Kidney glomerular epithelial cell (primary cell): Measurements from ENCODE around the gene POU2F2.

Source experiments
- DNase-seq: peaks from one replicate; lab custom pipeline; 2025; lab: John Stamatoyannopoulos, UW

The POU2F2 gene

DNA sequence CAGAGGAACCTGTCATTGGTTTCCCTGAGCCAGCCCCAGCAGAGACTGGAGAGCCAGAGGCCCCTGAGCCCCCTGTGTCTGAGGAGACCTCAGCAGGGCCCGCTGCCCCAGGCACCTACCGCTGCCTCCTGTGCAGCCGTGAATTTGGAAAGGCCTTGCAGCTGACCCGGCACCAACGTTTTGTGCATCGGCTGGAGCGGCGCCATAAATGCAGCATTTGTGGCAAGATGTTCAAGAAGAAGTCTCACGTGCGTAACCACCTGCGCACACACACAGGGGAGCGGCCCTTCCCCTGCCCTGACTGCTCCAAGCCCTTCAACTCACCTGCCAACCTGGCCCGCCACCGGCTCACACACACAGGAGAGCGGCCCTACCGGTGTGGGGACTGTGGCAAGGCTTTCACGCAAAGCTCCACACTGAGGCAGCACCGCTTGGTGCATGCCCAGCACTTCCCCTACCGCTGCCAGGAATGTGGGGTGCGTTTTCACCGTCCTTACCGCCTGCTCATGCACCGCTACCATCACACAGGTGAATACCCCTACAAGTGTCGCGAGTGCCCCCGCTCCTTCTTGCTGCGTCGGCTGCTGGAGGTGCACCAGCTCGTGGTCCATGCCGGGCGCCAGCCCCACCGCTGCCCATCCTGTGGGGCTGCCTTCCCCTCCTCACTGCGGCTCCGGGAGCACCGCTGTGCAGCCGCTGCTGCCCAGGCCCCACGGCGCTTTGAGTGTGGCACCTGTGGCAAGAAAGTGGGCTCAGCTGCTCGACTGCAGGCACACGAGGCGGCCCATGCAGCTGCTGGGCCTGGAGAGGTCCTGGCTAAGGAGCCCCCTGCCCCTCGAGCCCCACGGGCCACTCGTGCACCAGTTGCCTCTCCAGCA lies 52.1 kb downstream of the POU2F2 start:
- DNase-seq: no peak

- no peak for DNase-seq
Measured at GRCh38 chr19:42079276-42079669, 53.0 kb downstream of the POU2F2 start.

DNA sequence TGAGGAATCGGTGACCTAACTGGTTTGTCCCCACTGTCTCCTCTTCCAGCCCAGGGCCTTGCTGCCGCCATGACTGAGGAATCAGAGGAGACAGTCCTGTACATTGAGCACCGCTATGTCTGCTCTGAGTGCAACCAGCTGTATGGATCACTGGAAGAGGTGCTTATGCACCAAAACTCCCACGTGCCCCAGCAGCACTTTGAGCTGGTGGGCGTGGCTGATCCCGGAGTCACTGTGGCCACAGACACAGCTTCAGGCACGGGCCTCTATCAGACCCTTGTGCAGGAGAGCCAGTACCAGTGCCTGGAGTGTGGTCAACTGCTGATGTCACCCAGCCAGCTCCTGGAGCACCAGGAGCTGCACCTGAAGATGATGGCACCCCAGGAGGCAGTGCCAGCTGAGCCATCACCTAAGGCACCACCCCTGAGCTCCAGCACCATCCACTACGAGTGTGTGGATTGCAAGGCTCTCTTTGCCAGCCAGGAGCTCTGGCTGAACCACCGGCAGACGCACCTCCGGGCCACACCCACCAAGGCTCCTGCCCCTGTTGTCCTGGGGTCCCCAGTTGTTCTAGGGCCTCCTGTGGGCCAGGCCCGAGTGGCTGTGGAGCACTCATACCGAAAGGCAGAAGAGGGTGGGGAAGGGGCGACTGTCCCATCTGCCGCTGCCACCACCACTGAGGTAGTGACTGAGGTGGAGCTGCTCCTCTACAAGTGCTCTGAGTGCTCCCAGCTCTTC lies 53.5 kb downstream of the POU2F2 start:
- no peak for DNase-seq

- no peak for DNase-seq
Measured at GRCh38 chr19:42078058-42078457, 54.2 kb downstream of the POU2F2 start.

DNA sequence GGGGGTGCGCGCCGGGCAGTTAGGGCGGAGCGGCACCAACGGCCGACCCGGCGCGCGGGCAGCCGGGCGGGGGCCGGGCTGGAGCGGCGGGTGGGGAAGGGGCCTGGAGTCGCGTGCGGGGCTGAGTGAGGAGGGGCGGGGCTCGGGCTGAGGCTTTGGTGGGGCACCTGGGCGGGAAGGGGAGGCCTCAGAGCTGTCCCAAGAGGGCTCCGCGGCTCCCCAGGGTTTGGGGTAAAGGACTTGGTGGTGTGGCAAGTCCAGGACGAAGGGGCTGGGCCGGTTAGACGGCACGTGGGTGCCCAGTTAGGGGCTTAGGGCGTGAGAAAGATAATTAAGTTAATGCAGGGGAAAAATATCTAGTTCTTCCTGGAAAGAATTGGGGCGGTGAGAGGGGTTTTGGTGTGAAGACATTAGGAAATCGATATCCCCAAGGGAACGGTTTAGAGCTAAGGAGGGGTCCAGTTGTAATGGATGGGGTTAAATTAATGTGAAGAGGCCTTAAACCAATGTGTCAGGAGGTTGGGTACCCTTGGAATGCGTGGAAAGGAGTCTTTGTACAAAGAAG lies 55.8 kb downstream of the POU2F2 start:
- no peak for DNase-seq

DNA sequence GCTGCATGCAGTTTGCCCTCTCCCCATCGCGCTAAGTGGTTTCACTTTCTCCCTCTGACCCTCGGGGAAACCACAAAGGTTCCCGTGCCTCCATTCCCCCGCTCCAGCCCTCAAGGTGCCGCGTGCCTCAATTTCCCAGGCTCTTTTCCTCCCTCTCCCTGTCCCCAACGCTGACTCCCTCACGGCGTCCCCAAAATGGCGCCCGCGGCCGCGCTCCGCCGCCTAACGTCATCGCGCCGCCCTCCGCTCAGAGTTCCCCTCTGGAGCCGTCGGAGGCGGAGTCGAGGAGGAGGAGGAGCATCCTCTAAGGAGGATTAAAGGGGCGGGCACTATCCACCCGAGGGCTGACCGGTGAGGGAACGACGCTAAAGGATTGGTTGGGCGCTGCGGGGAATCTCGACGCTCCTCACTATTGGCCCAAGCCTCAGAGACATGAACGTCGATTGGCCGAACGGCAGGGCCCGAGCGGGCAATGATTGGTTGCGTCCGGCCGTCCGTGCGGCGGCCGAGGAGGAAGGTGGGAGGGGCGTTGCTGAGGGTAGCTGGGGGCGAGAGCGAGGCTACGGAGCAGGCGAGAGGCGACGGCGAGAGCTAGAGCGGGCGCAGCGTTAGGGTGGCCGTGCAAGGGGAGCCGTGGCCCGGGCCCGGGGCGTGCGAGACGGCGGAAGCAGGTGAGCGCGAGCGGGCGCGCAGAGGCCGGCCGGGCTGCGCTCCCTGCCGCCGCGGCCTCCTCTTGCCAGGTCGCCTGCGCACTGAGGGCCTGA lies 56.4 kb downstream of the POU2F2 start, which contains the start of gene ZNF574:
Gene ZNF574, plus strand, starts transcription at position 551 of the 764 bp plus-strand sequence. CDS start 2,441 bp downstream, outside the sequence.
- DNase-seq: peak; percentile 99

DNA sequence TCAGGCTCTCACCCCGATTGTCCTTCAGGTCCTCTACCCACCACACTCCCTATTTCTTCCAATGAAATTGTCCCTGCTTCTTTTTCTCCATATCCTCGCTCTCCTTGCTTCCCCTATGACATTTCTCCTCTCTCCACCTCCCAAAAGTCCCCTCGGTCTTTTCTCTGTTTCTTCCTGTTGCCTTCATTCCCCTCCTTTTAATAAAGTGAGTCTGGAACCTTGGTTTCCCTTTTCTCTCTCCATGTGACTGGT lies 57.0 kb downstream of the POU2F2 start:
- DNase-seq: peak; percentile 53

DNA sequence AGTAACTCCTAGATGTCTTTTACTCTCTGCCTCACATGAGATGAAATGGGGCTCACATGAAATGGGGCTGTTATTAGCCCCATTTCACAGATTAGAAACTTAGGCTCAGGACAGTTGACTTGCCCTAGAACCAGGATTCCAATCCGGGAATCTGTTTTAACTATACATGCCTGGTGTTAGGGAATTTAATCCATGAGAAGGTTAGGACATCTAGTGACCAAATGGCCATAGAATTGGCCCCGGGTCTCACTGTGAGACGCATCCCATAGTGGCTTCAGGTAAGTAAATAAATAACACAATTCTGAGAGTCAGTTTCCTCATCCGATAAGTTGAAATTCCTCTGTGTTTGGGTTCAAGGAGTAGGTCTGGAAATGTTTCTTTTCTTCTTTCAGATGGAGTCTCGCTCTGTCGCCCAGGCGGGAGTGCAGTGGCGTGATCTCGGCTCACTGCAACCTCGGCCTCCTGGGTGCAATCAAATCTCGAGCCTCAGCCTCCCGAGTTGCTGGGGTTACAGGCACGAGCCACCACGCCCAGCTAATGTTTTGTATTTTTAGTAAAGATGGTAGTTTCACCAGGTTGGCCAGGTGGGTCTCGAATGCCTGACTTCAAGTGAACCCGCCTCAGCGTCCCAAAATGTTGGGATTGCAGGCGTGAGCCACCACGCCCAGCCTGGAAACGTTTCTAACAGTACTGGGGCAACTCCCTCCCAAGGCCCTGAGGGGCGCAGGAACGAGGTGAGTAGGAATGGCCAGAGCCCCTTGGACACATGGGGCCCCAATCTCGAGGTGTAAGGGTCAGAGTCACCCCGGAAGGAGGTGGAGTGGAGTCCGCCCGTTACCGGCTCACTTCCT lies 57.5 kb downstream of the POU2F2 start:
- peak; percentile 53 for DNase-seq

DNA sequence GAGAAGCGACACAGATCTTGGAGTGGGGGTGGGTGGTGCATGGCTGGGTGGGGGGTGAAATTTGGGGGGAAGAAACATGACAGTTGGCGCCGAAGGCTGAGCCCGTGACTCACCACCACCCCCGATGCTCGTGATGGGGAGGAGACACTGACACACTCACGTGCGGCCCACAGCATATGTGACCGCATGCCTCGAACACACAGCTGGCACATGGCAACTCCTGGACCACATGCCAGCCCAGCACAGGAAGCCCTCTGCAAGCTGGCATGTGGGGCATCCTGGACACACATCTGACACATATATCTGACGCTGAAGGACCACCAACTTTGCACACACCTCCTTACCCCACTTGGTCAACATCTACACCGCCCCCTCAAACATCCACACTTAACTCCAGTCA lies 61.0 kb downstream of the POU2F2 start:
- DNase-seq: no peak

DNA sequence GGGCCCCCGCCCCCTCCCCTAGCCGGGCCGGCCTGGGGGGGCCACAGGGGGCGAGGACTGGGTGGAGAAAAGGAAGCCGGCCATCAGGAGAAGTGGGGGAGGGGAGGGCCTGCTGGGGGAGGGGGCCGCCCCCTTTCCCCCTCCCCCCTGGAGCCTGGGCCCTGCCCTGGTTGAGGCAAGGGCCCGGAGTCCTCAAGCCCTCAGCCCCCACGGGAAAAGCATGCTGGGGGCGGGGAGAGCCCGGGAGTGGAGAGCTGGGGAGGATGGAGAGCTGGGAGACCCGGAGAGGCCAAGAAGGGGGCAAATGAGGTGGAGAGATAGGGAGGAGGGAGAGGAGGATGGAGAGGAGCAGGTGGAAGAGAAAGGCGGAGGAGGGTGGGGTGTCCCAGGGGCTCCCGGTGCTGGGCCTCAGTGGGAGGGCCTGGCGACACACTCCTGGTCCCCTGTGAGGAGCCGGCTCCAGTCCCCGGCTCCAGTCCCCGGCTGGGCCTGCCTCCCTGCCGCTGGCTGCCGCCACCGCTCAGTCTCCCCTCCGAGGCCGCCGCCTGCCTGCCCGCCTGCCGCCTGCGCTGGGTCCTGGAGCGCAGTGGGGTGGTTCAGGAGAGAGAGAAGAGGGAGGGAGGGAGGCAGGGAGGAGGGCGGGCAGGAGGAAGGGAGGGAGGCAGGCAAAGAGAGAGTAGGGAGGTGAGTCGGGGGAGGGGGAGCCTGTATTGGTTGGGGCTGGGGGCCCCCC lies 62.5 kb downstream of the POU2F2 start, which contains the start of gene GRIK5:
Gene GRIK5, minus strand, starts transcription at position 588 of the 733 bp plus-strand sequence. CDS start 4,436 bp downstream, outside the sequence.
- no peak for DNase-seq

DNA sequence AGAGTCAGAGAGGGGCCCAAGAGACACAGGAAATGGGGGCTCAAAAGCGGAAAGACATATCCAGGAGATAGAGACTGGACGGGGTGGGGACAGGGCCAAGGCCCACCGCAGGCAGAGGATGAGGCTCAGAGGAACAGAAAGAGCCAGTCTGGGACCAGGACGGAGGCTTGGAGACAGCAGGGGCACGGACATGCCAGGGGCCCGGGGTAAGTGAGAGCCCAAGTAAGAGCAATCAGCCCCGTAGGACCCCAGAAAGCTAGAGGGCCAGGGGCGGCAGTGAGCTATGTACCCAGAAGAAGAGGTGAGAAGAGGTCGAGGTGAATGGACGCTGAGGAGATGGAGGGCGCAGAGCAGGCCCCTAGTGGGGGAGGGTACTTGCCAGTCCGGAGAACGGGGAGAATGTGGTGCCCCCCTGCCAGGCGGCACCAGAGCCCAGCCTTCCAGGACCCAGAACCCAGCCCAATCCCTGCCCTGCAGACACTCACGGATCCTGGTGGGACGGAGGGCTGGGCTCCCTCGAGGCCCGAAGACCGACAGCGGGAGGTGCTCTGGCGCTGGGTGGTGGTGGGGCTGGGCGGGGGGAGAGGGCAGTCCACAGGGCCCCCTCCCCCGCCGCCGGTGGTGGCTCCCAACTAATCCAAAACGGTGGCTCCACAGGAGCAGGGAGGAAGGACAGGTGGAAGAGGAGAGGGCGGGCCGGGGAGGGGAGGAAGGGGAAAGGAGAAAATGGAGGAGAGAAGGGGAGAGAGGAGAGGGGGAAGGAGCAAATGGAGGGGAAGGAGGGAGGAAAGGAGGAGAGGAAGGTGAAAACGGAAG lies 63.3 kb downstream of the POU2F2 start:
- no peak for DNase-seq

DNA sequence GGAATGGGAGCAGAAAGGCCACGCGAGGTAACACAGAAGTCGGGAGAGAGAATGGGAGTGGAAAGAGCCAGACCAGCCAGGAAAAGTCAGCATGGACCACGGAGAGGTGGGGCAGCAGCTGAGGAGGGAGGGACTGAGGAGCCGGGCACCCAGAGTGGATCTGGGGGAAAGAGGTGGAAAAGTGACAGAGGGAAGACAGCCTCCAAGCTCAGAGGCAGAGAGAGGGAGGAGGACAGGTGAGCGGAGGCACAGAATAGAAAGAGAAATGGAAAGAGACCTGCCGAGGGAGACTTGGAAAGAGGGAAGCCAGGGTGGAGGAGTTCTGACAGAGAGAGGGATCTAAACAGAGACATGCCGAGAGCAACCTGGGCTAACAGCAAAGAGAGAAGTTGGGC lies 63.9 kb downstream of the POU2F2 start:
- no peak for DNase-seq

GRCh38 chr19:42067315-42067888 lies 64.8 kb downstream of the POU2F2 start:
- DNase-seq: no peak

DNA sequence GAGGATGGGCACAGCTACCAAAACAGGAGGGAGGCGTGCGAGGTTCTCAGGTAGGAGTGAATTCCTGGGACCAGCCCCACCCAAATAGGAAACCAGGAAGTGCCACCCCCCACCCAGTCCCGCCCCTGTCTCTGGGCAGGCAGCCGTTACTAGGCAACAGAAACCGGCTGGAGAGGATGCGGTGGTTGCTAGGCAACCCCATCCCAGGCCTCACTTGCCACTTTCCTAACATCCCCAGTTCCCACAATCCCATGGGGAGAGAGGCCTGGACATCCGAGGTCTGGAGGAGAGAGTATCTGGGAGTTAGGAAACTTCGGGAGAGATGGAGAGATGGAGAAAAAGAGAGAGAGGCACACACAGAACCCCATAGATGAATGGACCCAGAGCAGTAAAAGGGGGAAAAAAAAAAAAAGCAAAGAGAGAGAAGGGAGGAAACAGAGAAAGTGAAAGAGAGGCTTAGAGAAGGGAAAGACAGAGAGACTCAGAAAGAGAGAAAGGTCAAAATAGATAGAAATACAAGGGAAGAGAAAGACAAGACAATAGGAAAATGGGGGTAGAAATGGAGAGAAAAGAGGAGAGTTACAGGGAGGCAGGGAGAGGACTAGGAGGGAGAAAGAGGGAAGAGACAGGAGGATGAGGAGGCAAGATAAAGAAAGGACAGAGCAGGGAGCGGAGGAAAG lies 66.0 kb downstream of the POU2F2 start:
- DNase-seq: no peak

DNA sequence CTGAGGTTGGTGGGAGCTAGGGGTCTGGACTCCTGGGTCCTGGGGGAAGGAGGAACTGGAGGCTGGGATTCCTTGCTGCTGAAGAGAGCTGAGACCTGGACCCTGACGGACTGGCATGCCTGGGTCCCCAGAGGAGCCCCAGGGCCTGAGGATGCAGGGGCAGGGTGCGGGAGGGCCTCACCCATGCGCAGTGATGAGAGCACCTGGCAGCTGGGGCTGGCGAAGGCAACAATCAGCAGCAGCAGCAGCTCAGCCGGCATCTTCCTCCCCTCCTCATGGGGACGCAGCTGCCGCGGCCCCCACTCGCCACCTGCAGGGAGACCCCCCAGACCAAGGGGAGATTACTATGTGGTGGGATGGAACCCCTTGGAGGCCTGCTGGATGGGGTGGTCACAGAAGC lies 66.7 kb downstream of the POU2F2 start:
- DNase-seq: no peak

DNA sequence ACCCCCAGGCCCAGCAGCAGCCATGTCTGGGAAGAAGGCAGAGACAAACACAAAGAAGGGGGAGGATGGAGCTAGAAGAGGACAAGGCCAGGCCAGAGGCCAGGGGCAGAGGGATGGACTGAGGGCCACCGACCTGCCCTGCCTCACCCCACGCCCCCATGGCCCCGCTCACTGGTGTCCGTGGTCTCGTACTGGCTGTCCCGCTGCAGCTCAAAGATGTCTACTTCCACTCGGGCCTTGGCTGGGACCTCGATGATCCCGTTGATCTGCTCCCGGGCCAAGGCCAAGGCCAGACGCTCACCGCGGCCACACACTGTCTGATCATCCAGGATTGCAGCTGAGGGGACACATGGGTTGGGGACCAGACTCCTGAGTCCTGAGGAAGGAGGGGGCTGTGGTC lies 67.2 kb downstream of the POU2F2 start:
- DNase-seq: no peak

DNA sequence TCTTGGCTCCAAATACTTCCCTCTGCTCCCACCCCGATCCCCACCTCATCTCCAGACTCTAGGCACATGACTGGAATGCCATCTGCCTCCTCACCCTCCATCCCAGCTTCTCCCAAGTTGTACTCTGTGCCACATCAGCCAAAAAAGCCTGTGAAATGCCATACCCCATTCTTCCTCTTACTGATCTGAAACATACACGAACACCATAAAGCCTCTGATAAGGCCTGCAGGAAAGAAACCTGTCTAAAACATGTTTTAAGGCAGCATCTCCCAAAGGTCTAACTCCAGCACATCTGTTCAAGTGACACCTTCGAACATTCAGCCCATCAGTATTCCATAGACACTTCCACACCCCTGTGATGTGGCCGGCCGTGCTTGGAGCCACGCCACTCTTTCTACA lies 67.8 kb downstream of the POU2F2 start:
- no peak for DNase-seq

- no peak for DNase-seq
Measured at GRCh38 chr19:42062381-42062780, 69.9 kb downstream of the POU2F2 start.

DNA sequence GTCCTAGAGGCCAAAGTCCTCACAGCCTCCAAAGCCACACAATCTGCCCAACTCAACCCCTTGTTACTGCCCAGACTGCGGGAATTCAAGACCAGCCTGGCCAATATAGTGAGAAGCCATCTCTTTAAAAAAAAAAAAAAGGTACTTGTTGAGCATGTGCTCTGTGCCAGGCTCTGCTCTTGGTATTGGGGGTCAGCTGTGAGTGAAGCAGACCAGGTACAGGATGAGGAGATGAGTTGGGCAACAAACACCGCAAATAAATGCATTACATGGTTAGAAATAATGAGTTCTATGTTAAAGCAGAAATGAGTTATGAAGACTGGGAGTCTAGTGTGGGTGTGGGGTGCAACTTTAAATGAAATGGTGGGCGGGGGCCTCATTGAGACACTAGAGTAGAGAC lies 72.1 kb downstream of the POU2F2 start:
- no peak for DNase-seq
